ENCODE results near the gene SSBP3. TPM values are rescaled to one million over a fixed set of nuclear protein-coding genes. Genes with fewer than 3 reads are reported as not detected.

Gene SSBP3
- total and polyA plus RNA-seq, 2 of the 13 experiments (the other 11 are each of a cell fraction or from before 2014, with no cell fraction given) = 8.5 to 17.6 TPM

DNA sequence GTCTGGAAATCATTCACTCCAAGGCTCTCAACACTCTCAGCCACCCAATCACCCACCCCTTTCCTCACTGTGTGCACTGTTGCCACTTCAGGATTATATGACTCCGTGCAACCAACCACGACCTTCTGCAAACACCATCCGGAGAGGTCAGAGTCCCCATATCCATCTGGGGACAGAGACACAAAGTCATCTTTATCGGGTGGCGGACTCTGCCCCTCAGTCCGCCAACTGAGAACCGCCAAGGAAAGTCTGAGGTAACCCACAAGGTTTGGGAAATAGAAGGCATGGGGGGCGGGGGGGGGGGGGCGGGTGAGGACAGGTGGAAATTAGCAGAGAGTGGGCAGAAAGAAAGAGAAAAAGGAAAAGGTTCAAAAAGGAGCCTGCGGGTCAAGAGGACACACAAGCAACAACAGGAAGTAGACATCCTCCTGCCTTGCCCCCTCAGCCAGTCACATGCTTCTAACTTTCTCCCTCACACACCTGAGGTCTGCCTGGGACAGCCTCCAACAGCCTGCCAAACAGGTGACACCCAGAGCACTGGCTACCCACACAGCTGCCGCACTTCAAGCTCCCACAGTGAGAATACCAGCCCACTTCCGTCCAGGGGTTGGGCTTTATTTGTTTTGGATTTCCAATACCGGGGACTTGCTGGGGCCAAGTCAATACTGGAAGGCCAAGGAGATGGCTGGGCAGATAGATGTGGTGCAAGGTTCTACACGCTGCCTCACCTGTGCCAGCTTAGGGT lies 58.1 kb downstream of the SSBP3 start (continued):
- TF ChIP-seq ZNF788 (CRISPR knock-in tag; IDR thresholded peaks at IDR 0.05; ENCODE audit: borderline replicate concordance) = no peak
- TF ChIP-seq ZNF674 (CRISPR knock-in tag; IDR thresholded peaks at IDR 0.05; ENCODE audit: low read depth) = no peak
- no peak; the same call in 2 of the 3 replicates for TF ChIP-seq MXI1 (IDR thresholded peaks at IDR 0.05; ENCODE audit: borderline replicate concordance, low read depth, low read length)
- TF ChIP-seq ZNF232 (CRISPR knock-in tag; IDR thresholded peaks at IDR 0.05; ENCODE audit: borderline replicate concordance) = no peak
- no peak for TF ChIP-seq HOXA7 (CRISPR knock-in tag; IDR thresholded peaks at IDR 0.05)
- TF ChIP-seq HOXA5 (CRISPR knock-in tag; IDR thresholded peaks at IDR 0.05) = no peak
- TF ChIP-seq ISL2 (CRISPR knock-in tag; IDR thresholded peaks at IDR 0.05) = 0 out of 2 replicates have a peak, but pooled peaks have one; percentile 10
- no peak for TF ChIP-seq ZNF205 (CRISPR knock-in tag; IDR thresholded peaks at IDR 0.05)
- TF ChIP-seq, protein P1, sequence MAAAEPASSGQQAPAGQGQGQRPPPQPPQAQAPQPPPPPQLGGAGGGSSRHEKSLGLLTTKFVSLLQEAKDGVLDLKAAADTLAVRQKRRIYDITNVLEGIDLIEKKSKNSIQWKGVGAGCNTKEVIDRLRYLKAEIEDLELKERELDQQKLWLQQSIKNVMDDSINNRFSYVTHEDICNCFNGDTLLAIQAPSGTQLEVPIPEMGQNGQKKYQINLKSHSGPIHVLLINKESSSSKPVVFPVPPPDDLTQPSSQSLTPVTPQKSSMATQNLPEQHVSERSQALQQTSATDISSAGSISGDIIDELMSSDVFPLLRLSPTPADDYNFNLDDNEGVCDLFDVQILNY (CRISPR knock-in tag; conservative IDR thresholded peaks at IDR 0.05) = no peak
- TF ChIP-seq, protein P2, sequence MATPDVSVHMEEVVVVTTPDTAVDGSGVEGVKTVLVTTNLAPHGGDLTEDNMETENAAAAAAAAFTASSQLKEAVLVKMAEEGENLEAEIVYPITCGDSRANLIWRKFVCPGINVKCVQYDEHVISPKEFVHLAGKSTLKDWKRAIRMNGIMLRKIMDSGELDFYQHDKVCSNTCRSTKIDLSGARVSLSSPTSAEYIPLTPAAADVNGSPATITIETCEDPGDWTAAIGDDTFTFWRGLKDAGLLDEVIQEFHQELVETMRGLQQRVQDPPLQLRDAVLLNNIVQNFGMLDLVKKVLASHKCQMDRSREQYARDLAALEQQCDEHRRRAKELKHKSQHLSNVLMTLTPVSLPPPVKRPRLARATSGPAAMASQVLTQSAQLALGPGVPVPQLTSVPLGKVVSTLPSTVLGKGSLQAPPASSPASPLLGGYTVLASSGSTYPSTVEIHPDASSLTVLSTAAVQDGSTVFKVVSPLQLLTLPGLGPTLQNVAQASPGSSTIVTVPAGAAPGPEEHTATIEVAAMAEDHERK (CRISPR knock-in tag; IDR thresholded peaks at IDR 0.05; ENCODE audit: low read depth) = no peak
- TF ChIP-seq FOSL2 (CRISPR knock-in tag; IDR thresholded peaks at IDR 0.05) = peak; percentile 27; the same call in 1 of the 2 replicates
- no peak for TF ChIP-seq SOX13 (IDR thresholded peaks at IDR 0.05)
- TF ChIP-seq SOX13 (CRISPR knock-in tag; conservative IDR thresholded peaks at IDR 0.05 in 1 of 2, IDR thresholded peaks at IDR 0.05 in 1 of 2) = peak in 1 of 2 experiments; percentile 73; a peak in 2 of 4 replicates
- 0 out of 2 replicates have a peak, but pooled peaks have one; percentile 40 for TF ChIP-seq NR2C2 (CRISPR knock-in tag; IDR thresholded peaks at IDR 0.05; ENCODE audit: borderline replicate concordance)
- TF ChIP-seq, protein P3, sequence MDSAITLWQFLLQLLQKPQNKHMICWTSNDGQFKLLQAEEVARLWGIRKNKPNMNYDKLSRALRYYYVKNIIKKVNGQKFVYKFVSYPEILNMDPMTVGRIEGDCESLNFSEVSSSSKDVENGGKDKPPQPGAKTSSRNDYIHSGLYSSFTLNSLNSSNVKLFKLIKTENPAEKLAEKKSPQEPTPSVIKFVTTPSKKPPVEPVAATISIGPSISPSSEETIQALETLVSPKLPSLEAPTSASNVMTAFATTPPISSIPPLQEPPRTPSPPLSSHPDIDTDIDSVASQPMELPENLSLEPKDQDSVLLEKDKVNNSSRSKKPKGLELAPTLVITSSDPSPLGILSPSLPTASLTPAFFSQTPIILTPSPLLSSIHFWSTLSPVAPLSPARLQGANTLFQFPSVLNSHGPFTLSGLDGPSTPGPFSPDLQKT (CRISPR knock-in tag; IDR thresholded peaks at IDR 0.05; ENCODE audit: borderline replicate concordance) = no peak
- no peak for TF ChIP-seq ZNF781 (CRISPR knock-in tag; IDR thresholded peaks at IDR 0.05; ENCODE audit: borderline replicate concordance, not compliant biosample characterization)
- no peak for TF ChIP-seq ZNF543 (CRISPR knock-in tag; IDR thresholded peaks at IDR 0.05)
- no peak for TF ChIP-seq TBL1XR1 (IDR thresholded peaks at IDR 0.05; ENCODE audit: borderline replicate concordance, low read length, partially characterized antibody)
- no peak for TF ChIP-seq EED (CRISPR knock-in tag; IDR thresholded peaks at IDR 0.05)
- no peak for TF ChIP-seq KDM3A (CRISPR knock-in tag; IDR thresholded peaks at IDR 0.05; ENCODE audit: low read depth)
- TF ChIP-seq ZNF263 (CRISPR knock-in tag; IDR thresholded peaks at IDR 0.05) = no peak
- TF ChIP-seq, protein P4, sequence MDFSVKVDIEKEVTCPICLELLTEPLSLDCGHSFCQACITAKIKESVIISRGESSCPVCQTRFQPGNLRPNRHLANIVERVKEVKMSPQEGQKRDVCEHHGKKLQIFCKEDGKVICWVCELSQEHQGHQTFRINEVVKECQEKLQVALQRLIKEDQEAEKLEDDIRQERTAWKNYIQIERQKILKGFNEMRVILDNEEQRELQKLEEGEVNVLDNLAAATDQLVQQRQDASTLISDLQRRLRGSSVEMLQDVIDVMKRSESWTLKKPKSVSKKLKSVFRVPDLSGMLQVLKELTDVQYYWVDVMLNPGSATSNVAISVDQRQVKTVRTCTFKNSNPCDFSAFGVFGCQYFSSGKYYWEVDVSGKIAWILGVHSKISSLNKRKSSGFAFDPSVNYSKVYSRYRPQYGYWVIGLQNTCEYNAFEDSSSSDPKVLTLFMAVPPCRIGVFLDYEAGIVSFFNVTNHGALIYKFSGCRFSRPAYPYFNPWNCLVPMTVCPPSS (IDR thresholded peaks at IDR 0.05) = no peak
- no peak for TF ChIP-seq ZNF780A (CRISPR knock-in tag; IDR thresholded peaks at IDR 0.05)
- TF ChIP-seq ZNF556 (CRISPR knock-in tag; IDR thresholded peaks at IDR 0.05; ENCODE audit: borderline replicate concordance) = no peak
- no peak for TF ChIP-seq ZIK1 (CRISPR knock-in tag; IDR thresholded peaks at IDR 0.05; ENCODE audit: borderline replicate concordance, low read depth)
- TF ChIP-seq ZNF598 (CRISPR knock-in tag; IDR thresholded peaks at IDR 0.05; ENCODE audit: borderline replicate concordance) = no peak
- no peak for TF ChIP-seq TOE1 (CRISPR knock-in tag; IDR thresholded peaks at IDR 0.05)
